ENCODE data around the gene CAPN1. TPM values are rescaled to one million over a fixed set of nuclear protein-coding genes. Genes with fewer than 3 reads are reported as not detected.

CAPN1 gene
- total and polyA plus RNA-seq, 2 of the 4 experiments (the other 2 are of a cell fraction): 110 to 182 TPM

DNA sequence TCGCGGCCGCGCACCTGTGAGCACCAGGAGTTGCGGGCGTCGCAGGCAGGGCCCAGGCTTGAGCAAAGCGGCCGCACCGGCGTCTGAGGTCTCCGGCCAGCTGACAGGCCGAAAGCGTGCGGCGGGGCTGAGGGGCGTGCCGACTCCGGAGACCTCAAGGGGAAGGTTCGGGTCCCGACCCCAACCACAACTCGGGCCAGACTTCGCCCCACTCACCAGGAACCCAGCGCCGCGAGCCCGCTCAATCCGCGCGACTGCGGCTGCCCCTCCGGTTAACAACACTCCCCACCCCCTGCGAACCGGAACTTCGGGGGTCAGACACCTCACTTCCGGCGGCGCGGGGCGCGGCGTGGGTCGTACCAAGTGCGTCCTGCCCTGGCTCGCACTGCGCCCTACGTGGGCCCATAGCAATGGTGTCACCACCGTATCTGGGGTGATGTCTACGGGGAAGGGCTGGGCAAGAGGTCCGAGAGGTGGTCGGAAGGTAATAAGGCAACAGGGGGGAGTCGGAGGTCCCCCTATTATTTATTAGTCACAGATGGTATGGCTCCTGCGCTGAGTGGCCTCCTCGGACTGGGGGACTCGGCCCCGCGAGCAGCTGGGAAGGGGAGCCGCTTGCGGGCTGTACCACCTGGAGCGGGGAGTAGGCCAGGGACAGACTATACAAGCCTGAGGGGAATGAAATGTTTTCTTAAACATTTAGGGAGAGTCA, 47.3 kb upstream of the CAPN1 start, which contains the start of gene SYVN1 (continued):
- TF ChIP-seq CEBPB (IDR thresholded peaks at IDR 0.05; ENCODE audit: low read depth, low read length) (no peak), FOS (IDR thresholded peaks at IDR 0.05; ENCODE audit: low read depth, low read length) (no peak)

DNA sequence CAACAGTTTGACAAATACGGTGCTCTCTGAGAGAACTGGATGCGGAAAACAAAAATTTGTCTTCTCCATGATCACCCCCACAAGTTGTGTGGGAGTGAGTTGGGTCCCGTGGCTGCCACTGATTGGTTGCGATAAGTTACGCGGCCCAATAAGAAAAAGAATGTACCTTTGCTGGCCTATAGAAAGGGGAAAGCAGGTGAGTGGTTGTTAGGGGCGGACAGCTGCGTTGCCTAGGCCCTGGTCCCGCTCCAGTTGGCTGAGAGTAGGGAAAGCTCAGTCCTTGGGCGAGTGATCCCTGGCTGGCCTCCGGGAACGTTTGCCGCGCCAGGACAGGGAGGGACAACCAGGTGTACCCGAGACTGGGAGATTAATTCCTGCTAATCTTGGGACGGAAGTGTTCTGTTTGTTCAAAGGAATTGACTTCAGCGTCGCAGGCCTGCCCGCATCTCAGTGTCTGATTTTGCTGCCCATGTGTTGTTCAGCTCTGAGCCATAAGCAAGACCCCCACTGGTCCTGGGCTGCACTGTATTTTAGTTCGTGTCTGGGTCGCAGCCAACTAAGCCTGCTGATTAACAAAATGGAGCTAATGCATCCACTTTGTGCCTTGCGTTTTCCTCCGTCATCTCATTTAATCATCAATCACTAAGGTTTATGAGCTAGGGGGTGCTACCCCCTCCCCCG, 46.6 kb upstream of the CAPN1 start:
- no TSS peak for BruUV-seq (replicated peaks)
- peak overlapping the region; percentile 53; the same call in 1 of the 2 replicates for H2BK20ac ChIP-seq (ENCODE audit: low read depth, low read length)
- H3K36me3 ChIP-seq (ENCODE audit: control insufficient read depth, insufficient read depth, low read length): peaks cover 27% of the 10 kb centered on the region
- H3K4ac ChIP-seq (ENCODE audit: low read depth, low read length): peak overlapping the region; percentile 100
- peak overlapping the region; percentile 5 for H3K18ac ChIP-seq (ENCODE audit: low read depth, low read length)
- H3K79me1 ChIP-seq (ENCODE audit: low read depth in 1 of 2, low read length in 2 of 2): peaks cover 18 to 43% of the 10 kb centered on the region in 2 experiments
- ChIA-PET CTCF (interaction anchor here (0.6 kb wide), 2 partner anchors 12 to 290 kb away, joined by 4 to 5 read pairs; no protein-coding TSS in a partner anchor), POLR2A (ENCODE audit: unreplicated experiment) (no interaction called here)
- H2BK120ac ChIP-seq (ENCODE audit: low read depth, low read length): peak overlapping the region; percentile 98
- WGBS, 2 experiments (ENCODE audit: extremely low coverage in 2 of 2, insufficient read length in 1 of 2): 1% methylated on average over 11 of the region's 24 CpGs; no CpG with 5 or more reads in 1 of the 2 experiments
- peak overlapping the region; percentile 99 for H3K9ac ChIP-seq (ENCODE audit: low read depth, low read length)
- H3K27ac ChIP-seq (ENCODE audit: insufficient read depth, low read length): peak overlapping the region; percentile 99
- peak overlapping the region; percentile 98 for H2BK5ac ChIP-seq (ENCODE audit: low read depth, low read length, poor library complexity, severe bottlenecking)
- peak overlapping the region; percentile 95; the same call in 1 of the 2 replicates for H3K23ac ChIP-seq (ENCODE audit: low read depth, low read length)
- peaks cover 28% of the 10 kb centered on the region for H4K20me1 ChIP-seq (ENCODE audit: insufficient read depth, low read length)
- H4K5ac ChIP-seq (ENCODE audit: low read depth, low read length): peak overlapping the region; percentile 56
- in situ Hi-C loops (cut with MboI; ENCODE audit: low sequenced_read_pairs): no loop called here
- H4K91ac ChIP-seq (ENCODE audit: insufficient read depth, low read depth, low read length): peak overlapping the region; percentile 100
- peak overlapping the region; percentile 100; the same call in 2 of the 3 replicates for H2BK15ac ChIP-seq (ENCODE audit: low read depth, low read length)
- peak; percentile 89 for ATAC-seq (ENCODE audit: low read depth)
- H2AK5ac ChIP-seq (ENCODE audit: low read depth, low read length): peak overlapping the region; percentile 99
- peaks cover 21% of the 10 kb centered on the region for H3K9me1 ChIP-seq (ENCODE audit: insufficient read depth, low read length)
- no peaks in the 10 kb centered on the region for H3K9me3 ChIP-seq (ENCODE audit: control insufficient read depth, insufficient read depth, low read length)
- peak; percentile 97 for DNase-seq
- H3K56ac ChIP-seq (ENCODE audit: extremely low read depth, insufficient read depth, low read length): peak overlapping the region; percentile 96
- peak overlapping the region; percentile 83 for H3K4me2 ChIP-seq (ENCODE audit: low read depth, low read length)
- intact Hi-C loops (cut with micrococcal nuclease): no loop called here
- dilution Hi-C loops (cut with HindIII; ENCODE audit: low sequenced_read_pairs, unreplicated experiment): no loop called here
- peak overlapping the region; percentile 98 for H2AK9ac ChIP-seq (replicated peaks; ENCODE audit: low read depth, low read length, poor library complexity)
- H2AFZ ChIP-seq (replicated peaks; ENCODE audit: low read length, poor library complexity): peak overlapping the region; percentile 99
- no peaks in the 10 kb centered on the region for H3K27me3 ChIP-seq (ENCODE audit: control insufficient read depth, insufficient read depth, low read length)
- H3K14ac ChIP-seq (replicated peaks; ENCODE audit: low read depth, low read length): peak overlapping the region; percentile 100
- H3K4me1 ChIP-seq (ENCODE audit: control insufficient read depth, insufficient read depth, low read length): peaks cover 6% of the 10 kb centered on the region; the same call in 1 of the 2 replicates
- H4K8ac ChIP-seq (ENCODE audit: low read depth in 2 of 2, low read length in 2 of 2): peak overlapping the region; percentile 98 to 99
- H3K4me3 ChIP-seq (ENCODE audit: insufficient read depth, low read depth, low read length): peak overlapping the region; percentile 63
- TF ChIP-seq RAD21 (IDR thresholded peaks at IDR 0.05; ENCODE audit: low read length) (no peak), RCOR1 (IDR thresholded peaks at IDR 0.05; ENCODE audit: insufficient replicate concordance, low read length) (no peak), MAFK (IDR thresholded peaks at IDR 0.05; ENCODE audit: low read depth, low read length) (no peak), FOS (IDR thresholded peaks at IDR 0.05; ENCODE audit: low read depth, low read length) (no peak), MXI1 (IDR thresholded peaks at IDR 0.05; ENCODE audit: borderline replicate concordance, low read depth, low read length) (no peak), POLR2A (IDR thresholded peaks at IDR 0.05; ENCODE audit: low read depth, low read length) (no peak), BHLHE40 (IDR thresholded peaks at IDR 0.05; ENCODE audit: low read depth, low read length) (no peak; the same call in 1 of the 2 replicates), CHD1 (IDR thresholded peaks at IDR 0.05; ENCODE audit: low read depth, low read length) (0 out of 2 replicates have a peak, but pooled peaks have one; percentile 89), CEBPB (IDR thresholded peaks at IDR 0.05; ENCODE audit: low read depth, low read length) (no peak), NFE2L2 (IDR thresholded peaks at IDR 0.05; ENCODE audit: low read depth, low read length) (no peak), SMC3 (IDR thresholded peaks at IDR 0.05; ENCODE audit: low read depth, low read length) (no peak), RFX5 (IDR thresholded peaks at IDR 0.05; ENCODE audit: low read depth, low read length) (no peak), MAZ (IDR thresholded peaks at IDR 0.05; ENCODE audit: borderline replicate concordance, low read depth, low read length) (peak; percentile 46; the same call in 1 of the 2 replicates)
- TF ChIP-seq, protein P1, sequence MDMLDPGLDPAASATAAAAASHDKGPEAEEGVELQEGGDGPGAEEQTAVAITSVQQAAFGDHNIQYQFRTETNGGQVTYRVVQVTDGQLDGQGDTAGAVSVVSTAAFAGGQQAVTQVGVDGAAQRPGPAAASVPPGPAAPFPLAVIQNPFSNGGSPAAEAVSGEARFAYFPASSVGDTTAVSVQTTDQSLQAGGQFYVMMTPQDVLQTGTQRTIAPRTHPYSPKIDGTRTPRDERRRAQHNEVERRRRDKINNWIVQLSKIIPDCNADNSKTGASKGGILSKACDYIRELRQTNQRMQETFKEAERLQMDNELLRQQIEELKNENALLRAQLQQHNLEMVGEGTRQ (IDR thresholded peaks at IDR 0.05; ENCODE audit: low read depth, low read length): peak; percentile 38; the same call in 1 of the 2 replicates
